Karpas-422 (cell line): ENCODE data around the gene TSC2. TPM values are rescaled to one million over a fixed set of nuclear protein-coding genes. Genes with fewer than 3 reads are reported as not detected.
"Not testable (repeated sequence)": the region's sequence is repeated elsewhere in the genome, so short reads cannot be mapped to it uniquely, and the experiment has no call there.

Experiments
- DNase-seq: peaks from one replicate; pipeline ENCODE4 v3.0.0-alpha.2; 2015
- H2AFZ ChIP-seq: fragments of 200-600 bp; sonication (generic); 2 replicates; pipeline ENCODE4 v1.6.1; 2014; ENCODE audit warnings: antibody characterized with exemption, low read length, mixed read lengths
- H3K27ac ChIP-seq: fragments of 200-600 bp; sonication (generic); 2 replicates; pipeline ENCODE4 v1.5.1; 2014; ENCODE audit warnings: mild to moderate bottlenecking, low read length, moderate library complexity
- H3K27me3 ChIP-seq: fragments of 200-600 bp; sonication (generic); 2 replicates; pipeline ENCODE4 v1.6.1; 2014; ENCODE audit warnings: low read length, mixed read lengths
- H3K36me3 ChIP-seq: fragments of 200-600 bp; sonication (generic); 2 replicates; pipeline ENCODE4 v1.6.1; 2014; ENCODE audit warnings: low read length, mixed read lengths; ENCODE audit not compliant: insufficient read depth
- H3K4me1 ChIP-seq: fragments of 200-600 bp; sonication (generic); 2 replicates; pipeline ENCODE4 v1.6.1; 2014; ENCODE audit warnings: mild to moderate bottlenecking, low read length, mixed read lengths
- H3K4me2 ChIP-seq: fragments of 200-600 bp; sonication (generic); 2 replicates; pipeline ENCODE4 v1.6.1; 2014; ENCODE audit warnings: low read length, low read depth, mild to moderate bottlenecking; ENCODE audit not compliant: poor library complexity, severe bottlenecking
- H3K4me3 ChIP-seq: fragments of 200-600 bp; sonication (generic); 2 replicates; pipeline ENCODE4 v1.5.1; 2014; ENCODE audit warnings: mild to moderate bottlenecking, antibody characterized with exemption, low read length, mixed read lengths
- H3K79me2 ChIP-seq: fragments of 200-600 bp; sonication (generic); 2 replicates; pipeline ENCODE4 v1.6.1; 2014; ENCODE audit warnings: mild to moderate bottlenecking, low read length, mixed read lengths
- H3K9ac ChIP-seq: fragments of 200-600 bp; sonication (generic); 2 replicates; pipeline ENCODE4 v1.6.0; 2014; ENCODE audit warnings: low read length
- H3K9me2 ChIP-seq: fragments of 200-600 bp; sonication (generic), shearing (Covaris generic); replicated peaks from 2 replicates; pipeline ENCODE4 v1.6.0; 2014; ENCODE audit warnings: mild to moderate bottlenecking, low read length, moderate library complexity; ENCODE audit not compliant: insufficient read depth
- H3K9me3 ChIP-seq: fragments of 300-700, 200-600 bp; sonication (generic); 2 replicates; pipeline ENCODE4 v1.6.1; 2014; ENCODE audit warnings: low read length, mixed read lengths
- H4K20me1 ChIP-seq: fragments of 200-600 bp; sonication (generic); 2 replicates; pipeline ENCODE4 v1.6.1; 2014; ENCODE audit warnings: mild to moderate bottlenecking, antibody characterized with exemption, low read length, low read depth; ENCODE audit not compliant: insufficient read depth
- total RNA-seq: library from RNA; depleted of rRNA; stranded (reverse); fragments of >200 nt; shearing (Covaris generic); gene quantifications from 2 replicates; pipeline ENCODE4 v1.2.3, GENCODE V29; 2014; ENCODE audit warnings: low replicate concordance

Gene TSC2
- total RNA-seq, 1 experiment from 2014 or later: 33.3 TPM

DNA sequence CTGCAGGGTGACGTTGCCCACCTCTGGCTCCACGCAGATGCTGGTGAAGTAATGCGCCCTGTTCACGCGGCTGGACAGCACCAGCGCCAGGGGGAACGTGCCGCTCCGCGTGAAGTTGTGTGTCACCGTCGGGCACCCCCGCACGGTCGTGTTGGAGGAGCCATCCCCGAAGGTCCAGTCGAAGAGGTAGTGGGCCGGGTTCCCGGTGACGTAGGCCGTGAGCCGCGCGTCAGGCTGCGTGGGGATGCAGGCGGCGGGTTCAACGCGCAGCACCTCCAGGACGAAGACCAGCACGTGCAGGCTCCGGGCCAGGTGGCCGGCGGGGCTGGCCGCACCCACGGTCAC is 63.2 kb downstream of the TSC2 start:
- not testable (repeated sequence) for H4K20me1 ChIP-seq, H3K9me3 ChIP-seq, H3K4me3 ChIP-seq, H3K27ac ChIP-seq, DNase-seq, H3K9ac ChIP-seq, H3K36me3 ChIP-seq, H3K9me2 ChIP-seq, H2AFZ ChIP-seq, H3K4me1 ChIP-seq, H3K79me2 ChIP-seq, H3K27me3 ChIP-seq, H3K4me2 ChIP-seq

DNA sequence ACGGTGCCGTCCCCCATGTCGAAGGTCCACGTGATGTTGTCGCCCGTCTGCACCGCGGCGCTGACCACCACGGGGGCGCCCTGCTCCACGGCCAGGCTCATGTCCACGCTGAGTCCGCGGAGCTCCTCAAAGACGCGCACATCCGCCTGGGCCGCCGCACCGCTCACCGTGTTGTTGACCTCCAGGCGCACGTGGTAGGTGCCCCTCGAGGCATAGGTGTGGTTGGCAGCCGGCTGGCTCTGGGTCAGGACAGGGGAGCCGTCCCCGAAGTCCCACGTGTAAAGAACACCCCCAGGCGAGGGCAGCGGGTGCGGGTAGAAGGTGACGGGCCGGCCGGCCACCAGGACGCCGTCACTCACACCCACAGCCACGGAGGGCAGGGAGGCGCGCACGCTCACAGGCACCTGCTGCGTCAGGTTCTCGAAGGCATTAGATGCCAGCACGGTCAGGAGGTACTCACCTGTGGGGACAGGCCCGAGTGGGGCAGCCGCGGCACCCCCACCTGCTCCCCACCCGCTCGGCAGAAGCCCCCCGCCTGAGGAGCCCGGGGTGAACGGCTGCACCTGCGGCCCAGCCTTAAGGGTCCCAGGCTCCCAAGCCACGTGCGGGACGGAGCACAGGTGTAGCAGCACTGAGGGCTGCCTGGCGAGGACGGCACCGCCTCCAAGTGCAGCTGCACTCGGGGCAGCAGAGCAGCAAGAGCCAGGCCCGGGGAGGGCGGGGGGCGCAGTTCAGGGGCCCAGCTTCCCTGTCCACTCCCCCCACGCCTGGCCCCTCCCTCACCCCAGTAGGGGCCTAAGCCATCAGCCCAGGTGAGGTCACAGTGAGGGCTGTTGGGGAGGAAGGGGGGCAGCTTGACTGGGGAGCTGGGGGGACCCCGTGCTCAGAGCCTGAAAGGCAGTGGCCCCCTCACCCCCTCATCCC is 63.9 kb downstream of the TSC2 start:
- not testable (repeated sequence) for H4K20me1 ChIP-seq, H3K4me2 ChIP-seq, H3K27ac ChIP-seq, H3K27me3 ChIP-seq, H3K9ac ChIP-seq, H3K79me2 ChIP-seq, H3K4me3 ChIP-seq, H3K9me3 ChIP-seq, H3K4me1 ChIP-seq, H2AFZ ChIP-seq, H3K9me2 ChIP-seq, H3K36me3 ChIP-seq, DNase-seq

DNA sequence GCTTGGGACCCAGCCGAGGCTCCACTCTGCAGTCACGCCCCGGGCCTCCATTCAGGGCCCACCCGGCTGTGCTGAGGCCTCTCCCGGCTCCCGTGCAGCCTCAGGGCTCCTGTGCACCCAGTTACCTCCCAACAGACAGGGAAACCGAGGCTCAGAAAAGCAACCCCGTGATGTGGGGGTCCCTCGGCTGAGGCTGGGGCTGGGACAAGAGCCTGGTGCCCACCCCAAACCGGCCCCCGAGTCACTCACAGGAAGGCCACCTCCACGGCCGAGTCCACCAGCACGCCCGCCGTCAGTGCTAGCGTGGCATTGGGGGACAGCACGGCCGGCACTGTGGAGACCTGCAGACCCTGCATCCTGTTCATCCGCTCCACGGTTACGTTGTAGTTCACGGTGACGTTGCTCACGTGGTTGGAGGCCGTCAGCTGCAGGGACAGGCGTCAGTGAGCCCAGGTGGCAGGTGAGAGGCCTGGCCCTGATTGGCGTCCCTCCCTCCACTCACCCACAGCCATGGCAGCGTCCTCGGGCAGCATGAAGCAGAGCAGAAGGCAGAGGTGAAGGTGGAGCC is 64.8 kb downstream of the TSC2 start:
- not testable (repeated sequence) for H2AFZ ChIP-seq, H3K4me2 ChIP-seq, H3K27me3 ChIP-seq, H3K36me3 ChIP-seq, H3K9me2 ChIP-seq, DNase-seq, H3K27ac ChIP-seq, H3K4me3 ChIP-seq, H3K4me1 ChIP-seq, H3K9ac ChIP-seq, H3K79me2 ChIP-seq, H3K9me3 ChIP-seq, H4K20me1 ChIP-seq

DNA sequence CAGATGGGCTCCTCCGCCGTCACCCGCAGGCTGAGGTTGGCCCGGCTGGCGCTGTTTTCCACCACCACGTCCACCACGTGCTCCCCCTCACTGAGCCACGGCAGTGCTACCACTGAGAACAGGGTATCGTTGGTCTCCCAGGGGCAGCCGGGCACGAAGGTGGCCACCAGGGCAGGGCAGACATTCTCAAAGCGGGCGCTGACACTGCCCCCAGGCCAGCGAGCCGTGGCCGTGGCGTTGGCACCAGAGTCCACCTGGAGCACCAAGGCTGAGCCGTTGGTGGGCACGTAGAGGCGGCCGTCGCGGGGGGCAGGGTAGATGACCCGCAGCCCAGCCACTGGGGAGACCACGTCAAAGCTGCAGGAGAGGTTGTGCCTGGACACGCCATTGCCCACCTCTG is 66.4 kb downstream of the TSC2 start:
- not testable (repeated sequence) for H3K36me3 ChIP-seq, H3K9ac ChIP-seq, H3K9me2 ChIP-seq, H4K20me1 ChIP-seq, DNase-seq, H3K79me2 ChIP-seq, H3K9me3 ChIP-seq, H3K27ac ChIP-seq, H3K4me3 ChIP-seq, H3K27me3 ChIP-seq, H3K4me2 ChIP-seq, H3K4me1 ChIP-seq, H2AFZ ChIP-seq

DNA sequence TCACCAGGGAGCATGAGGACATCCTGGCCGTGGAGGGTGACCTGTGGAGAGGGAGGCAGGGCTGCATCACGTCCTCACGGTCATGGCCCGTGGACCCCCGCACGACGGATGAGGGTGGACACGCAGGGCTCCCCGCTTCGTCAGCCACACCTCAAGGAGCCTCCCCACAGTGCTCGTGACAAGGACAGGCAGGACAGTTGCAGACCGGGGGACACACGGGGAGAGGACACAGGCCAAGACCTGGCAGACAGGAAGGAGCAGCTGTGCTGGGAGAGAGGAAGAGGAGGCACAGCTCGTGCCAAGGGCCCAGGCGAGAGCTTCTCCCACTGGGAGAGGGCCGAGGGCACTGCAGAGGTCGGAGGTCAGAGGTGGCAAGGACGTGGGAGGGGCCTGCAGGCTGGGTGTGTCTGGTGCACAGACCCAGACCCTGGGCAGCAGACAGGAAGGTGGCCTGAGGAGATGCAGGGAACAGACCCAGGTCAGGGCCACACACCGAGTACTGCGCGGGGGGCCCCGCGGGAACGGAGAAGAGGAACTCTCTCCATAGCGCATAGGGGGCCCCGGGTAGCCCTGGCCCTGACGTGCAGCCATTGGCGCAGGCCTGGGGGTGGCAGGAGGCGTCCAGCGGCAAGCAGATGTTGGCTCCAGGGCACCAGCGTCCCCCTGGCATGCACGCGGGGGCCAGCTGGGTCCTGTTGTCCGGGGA is 67.3 kb downstream of the TSC2 start:
- H3K4me1 ChIP-seq, H3K9me3 ChIP-seq, H3K27ac ChIP-seq, H3K4me2 ChIP-seq, H2AFZ ChIP-seq, H3K9me2 ChIP-seq, H3K79me2 ChIP-seq, H3K36me3 ChIP-seq, H3K9ac ChIP-seq, H3K27me3 ChIP-seq, DNase-seq, H3K4me3 ChIP-seq, H4K20me1 ChIP-seq: not testable (repeated sequence)

DNA sequence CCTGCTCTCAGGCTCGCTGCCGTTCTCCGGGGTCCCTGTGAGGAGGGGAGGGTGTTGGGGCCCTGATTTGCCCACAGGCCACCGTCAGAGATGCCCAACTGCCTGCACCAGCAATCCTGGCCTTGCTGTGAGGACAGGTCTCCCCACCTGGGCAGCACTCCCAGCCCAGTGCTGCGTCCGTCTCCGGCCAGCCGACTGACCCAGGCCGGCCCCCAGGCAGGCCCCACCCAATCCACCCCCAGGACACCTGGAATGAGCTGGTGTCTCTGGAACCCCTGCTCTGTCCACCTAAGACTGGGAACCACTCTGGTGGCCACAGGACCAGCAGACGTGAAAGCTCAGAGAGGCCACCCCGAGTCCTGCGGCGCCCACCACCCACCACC is 67.8 kb downstream of the TSC2 start:
- H3K4me2 ChIP-seq: no peak overlapping the region
- no peaks in the 10 kb centered on the region for H3K4me1 ChIP-seq
- no peak for DNase-seq
- no peak overlapping the region for H3K27ac ChIP-seq
- no peaks in the 10 kb centered on the region for H3K9me2 ChIP-seq
- no peaks in the 10 kb centered on the region for H4K20me1 ChIP-seq
- no peaks in the 10 kb centered on the region for H3K9me3 ChIP-seq
- no peak overlapping the region for H3K9ac ChIP-seq
- no peak overlapping the region for H3K4me3 ChIP-seq
- H3K27me3 ChIP-seq: no peaks in the 10 kb centered on the region
- H2AFZ ChIP-seq: no peak overlapping the region
- H3K79me2 ChIP-seq: no peaks in the 10 kb centered on the region
- no peaks in the 10 kb centered on the region for H3K36me3 ChIP-seq

DNA sequence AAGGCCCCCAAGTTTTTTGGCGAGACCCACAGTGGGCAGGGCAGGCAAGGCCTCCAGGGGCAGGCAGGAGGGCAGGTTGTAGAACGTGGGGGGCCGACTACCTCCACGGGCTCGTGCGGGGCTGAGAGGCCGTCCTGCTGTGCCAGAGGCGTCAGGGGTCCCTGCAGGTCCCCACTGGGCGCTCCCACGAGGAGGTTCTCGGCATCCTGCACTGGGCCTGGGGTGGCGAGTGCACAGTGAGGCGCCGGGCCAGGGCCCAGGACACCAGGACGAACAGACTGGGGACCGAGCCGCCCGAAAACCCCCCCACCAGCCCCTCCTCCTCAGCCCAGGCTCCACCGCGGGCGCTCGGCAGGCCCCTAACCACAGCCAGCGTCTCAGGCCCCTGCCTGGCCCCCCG is 68.6 kb downstream of the TSC2 start:
- not testable (repeated sequence) for H3K27me3 ChIP-seq, DNase-seq, H3K9me3 ChIP-seq, H4K20me1 ChIP-seq, H3K79me2 ChIP-seq, H2AFZ ChIP-seq, H3K4me3 ChIP-seq, H3K27ac ChIP-seq, H3K36me3 ChIP-seq, H3K9me2 ChIP-seq, H3K4me1 ChIP-seq, H3K9ac ChIP-seq, H3K4me2 ChIP-seq

DNA sequence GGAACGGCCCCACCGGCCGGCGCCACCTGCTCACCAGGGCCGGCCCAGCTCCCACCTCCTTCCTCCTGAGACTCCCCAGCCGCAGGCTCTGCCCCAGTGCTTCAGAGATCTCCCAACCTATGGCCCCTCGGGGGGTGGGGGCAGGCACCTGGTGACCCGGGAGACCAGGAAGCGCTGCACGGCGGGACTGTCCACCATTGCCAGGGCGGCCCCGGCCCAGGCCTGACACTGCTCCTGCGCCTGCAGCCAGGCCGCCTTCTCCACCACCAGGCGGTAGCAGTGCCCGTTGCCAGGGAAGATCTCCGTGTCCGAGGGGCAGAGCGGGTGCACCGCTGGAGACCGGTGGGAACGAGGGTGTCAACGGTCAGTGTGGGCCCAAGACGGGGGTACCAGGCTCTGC is 69.6 kb downstream of the TSC2 start:
- not testable (repeated sequence) for H3K27me3 ChIP-seq, H3K4me3 ChIP-seq, H3K9ac ChIP-seq, H3K9me3 ChIP-seq, H3K27ac ChIP-seq, H3K36me3 ChIP-seq, H4K20me1 ChIP-seq, H2AFZ ChIP-seq, H3K4me1 ChIP-seq, H3K79me2 ChIP-seq, H3K4me2 ChIP-seq, H3K9me2 ChIP-seq, DNase-seq
